ENCODE data around the gene TMEM183A.
"Not testable (repeated sequence)": the region's sequence is repeated elsewhere in the genome, so short reads cannot be mapped to it uniquely, and the experiment has no call there.

TMEM183A gene

GRCh38 chr1:202987255-202987654 lies 19.9 kb upstream of the TMEM183A start:
- FAIRE-seq, result no peak

GRCh38 chr1:202987922-202988583 lies 19.1 kb upstream of the TMEM183A start:
- FAIRE-seq (no peak), DNase-seq (ENCODE audit: insufficient read length, low spot score) (no peak)

More at GRCh38 chr1:202987255-202987654, 19.9 kb upstream of the TMEM183A start:
- no peak for DNase-seq (ENCODE audit: insufficient read length, low spot score)

GRCh38 chr1:202989879-202990278 lies 17.3 kb upstream of the TMEM183A start:
- FAIRE-seq (no peak), DNase-seq (ENCODE audit: insufficient read length, low spot score) (no peak)

- FAIRE-seq (no peak), DNase-seq (ENCODE audit: insufficient read length, low spot score) (no peak)
These were observed 16.1 kb upstream of the TMEM183A start for GRCh38 chr1:202991112-202991511.

- FAIRE-seq, result no peak
- no peak for DNase-seq (ENCODE audit: insufficient read length, low spot score)
These were observed 12.4 kb upstream of the TMEM183A start for GRCh38 chr1:202994756-202995155.

GRCh38 chr1:202998836-202999750 lies 8.1 kb upstream of the TMEM183A start:
- FAIRE-seq (no peak), DNase-seq (ENCODE audit: insufficient read length, low spot score) (peak; percentile 48)

- DNase-seq (ENCODE audit: insufficient read length, low spot score) (no peak), FAIRE-seq (no peak)
These were observed 6.8 kb upstream of the TMEM183A start for GRCh38 chr1:203000217-203000944.

- FAIRE-seq (no peak), DNase-seq (ENCODE audit: insufficient read length, low spot score) (no peak)
These were observed 5.2 kb upstream of the TMEM183A start for GRCh38 chr1:203001986-203002385.

GRCh38 chr1:203002951-203003350 lies 4.2 kb upstream of the TMEM183A start:
- DNase-seq (ENCODE audit: insufficient read length, low spot score), result no peak

GRCh38 chr1:203005395-203006142 lies 1.6 kb upstream of the TMEM183A start:
- not testable (repeated sequence) for DNase-seq (ENCODE audit: insufficient read length, low spot score); FAIRE-seq

More at GRCh38 chr1:203002951-203003350, 4.2 kb upstream of the TMEM183A start:
- FAIRE-seq, result no peak

GRCh38 chr1:203009185-203009584 lies 2.0 kb downstream of the TMEM183A start:
- FAIRE-seq (no peak), DNase-seq (ENCODE audit: insufficient read length, low spot score) (no peak)

- FAIRE-seq (no peak), DNase-seq (ENCODE audit: insufficient read length, low spot score) (no peak)
These were observed 4.4 kb downstream of the TMEM183A start for GRCh38 chr1:203011582-203011981.

GRCh38 chr1:203017061-203017460 lies 9.9 kb downstream of the TMEM183A start:
- no peak for DNase-seq (ENCODE audit: insufficient read length, low spot score)
- FAIRE-seq, result no peak

GRCh38 chr1:203017692-203018091 lies 10.5 kb downstream of the TMEM183A start:
- DNase-seq (ENCODE audit: insufficient read length, low spot score) (no peak), FAIRE-seq (no peak)

GRCh38 chr1:203022855-203023254 lies 15.7 kb downstream of the TMEM183A start:
- peak; percentile 55 for FAIRE-seq
- DNase-seq (ENCODE audit: insufficient read length, low spot score), result not testable (repeated sequence)

GRCh38 chr1:203025686-203026030 lies 18.5 kb downstream of the TMEM183A start:
- DNase-seq (ENCODE audit: insufficient read length, low spot score) (no peak), FAIRE-seq (no peak)

- peak; percentile 87 for DNase-seq (ENCODE audit: insufficient read length, low spot score)
- FAIRE-seq, result no peak
These were observed 19.0 kb downstream of the TMEM183A start, which contains the start of gene PPFIA4 for GRCh38 chr1:203026031-203026665. Gene PPFIA4, plus strand, starts transcription at chr1:203026491. Its CDS starts 12,518 bp downstream, at chr1:203039009.

GRCh38 chr1:203026666-203027663 lies 19.8 kb downstream of the TMEM183A start:
- no peak for FAIRE-seq
- no peak for DNase-seq (ENCODE audit: insufficient read length, low spot score)
